Measurements from ENCODE around the gene VPS11. TPM values are rescaled to one million over a fixed set of nuclear protein-coding genes. Genes with fewer than 3 reads are reported as not detected.

Gene VPS11
- total and polyA plus RNA-seq, 7 donors, result 13.4 to 37.0 (median 27.4) TPM

- Histone ChIP-seq H3K4me1 (peaks cover 0 to 16% (median 9%) of the 10 kb centered on the region in 4 donors), H3K27ac (no peak overlapping the region), H3K27me3 (no peaks in the 10 kb centered on the region), H3K4me3 (no peak overlapping the region), H3K36me3 (peaks cover 7 to 59% (median 30%) of the 10 kb centered on the region in 4 donors), H3K9me3 (no peaks in the 10 kb centered on the region)
- intact Hi-C loops (cut with DNase I), result no loop called here
- TF ChIP-seq, protein P1, sequence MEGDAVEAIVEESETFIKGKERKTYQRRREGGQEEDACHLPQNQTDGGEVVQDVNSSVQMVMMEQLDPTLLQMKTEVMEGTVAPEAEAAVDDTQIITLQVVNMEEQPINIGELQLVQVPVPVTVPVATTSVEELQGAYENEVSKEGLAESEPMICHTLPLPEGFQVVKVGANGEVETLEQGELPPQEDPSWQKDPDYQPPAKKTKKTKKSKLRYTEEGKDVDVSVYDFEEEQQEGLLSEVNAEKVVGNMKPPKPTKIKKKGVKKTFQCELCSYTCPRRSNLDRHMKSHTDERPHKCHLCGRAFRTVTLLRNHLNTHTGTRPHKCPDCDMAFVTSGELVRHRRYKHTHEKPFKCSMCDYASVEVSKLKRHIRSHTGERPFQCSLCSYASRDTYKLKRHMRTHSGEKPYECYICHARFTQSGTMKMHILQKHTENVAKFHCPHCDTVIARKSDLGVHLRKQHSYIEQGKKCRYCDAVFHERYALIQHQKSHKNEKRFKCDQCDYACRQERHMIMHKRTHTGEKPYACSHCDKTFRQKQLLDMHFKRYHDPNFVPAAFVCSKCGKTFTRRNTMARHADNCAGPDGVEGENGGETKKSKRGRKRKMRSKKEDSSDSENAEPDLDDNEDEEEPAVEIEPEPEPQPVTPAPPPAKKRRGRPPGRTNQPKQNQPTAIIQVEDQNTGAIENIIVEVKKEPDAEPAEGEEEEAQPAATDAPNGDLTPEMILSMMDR (IDR thresholded peaks at IDR 0.05), result no peak
- TF ChIP-seq POLR2A (IDR thresholded peaks at IDR 0.05) (no peak), EP300 (IDR thresholded peaks at IDR 0.05) (no peak), POLR2AphosphoS5 (IDR thresholded peaks at IDR 0.05) (no peak)
- WGBS, 2 donors, result 96% methylated on average over 9 of the region's 9 CpGs
- no peak for DNase-seq
These were observed 46.1 kb downstream of the VPS11 start for GRCh38 chr11:119113716-119114115.

DNA sequence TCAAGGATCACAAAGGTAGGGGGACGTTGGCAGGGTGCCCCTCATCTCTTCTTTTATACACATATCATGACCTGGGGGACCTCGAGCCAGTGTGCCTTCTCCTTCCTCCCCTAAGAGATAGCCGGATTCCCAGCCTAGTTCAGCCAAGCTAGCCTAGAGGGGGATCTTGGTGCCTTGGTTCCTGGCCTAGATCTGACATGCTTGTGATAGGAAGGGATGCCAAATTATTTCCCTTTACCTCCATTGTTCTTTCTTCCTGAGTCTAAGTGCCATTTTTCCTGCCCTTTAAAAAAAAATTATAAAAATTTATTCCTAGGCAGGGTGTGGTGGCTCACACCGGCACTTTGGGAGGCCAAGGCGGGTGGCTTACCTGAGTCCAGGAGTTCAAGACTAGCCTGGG is 46.7 kb downstream of the VPS11 start:
- peaks cover 0 to 10% (median 3%) of the 10 kb centered on the region in 4 donors for H3K4me1 ChIP-seq
- no peak overlapping the region for H3K4me3 ChIP-seq
- H3K27ac ChIP-seq, result no peak overlapping the region
- DNase-seq, result no peak
- peaks cover 7 to 59% (median 30%) of the 10 kb centered on the region in 4 donors for H3K36me3 ChIP-seq
- intact Hi-C loops (cut with DNase I), result no loop called here
- 88 to 89% methylated on average over 5 of the region's 5 CpGs for WGBS, 2 donors
- no peaks in the 10 kb centered on the region for H3K9me3 ChIP-seq
- TF ChIP-seq, protein P1 (IDR thresholded peaks at IDR 0.05), result no peak
- no peaks in the 10 kb centered on the region for H3K27me3 ChIP-seq

GRCh38 chr11:119115484-119116234 is 48.0 kb downstream of the VPS11 start:
- peaks cover 7 to 57% (median 30%) of the 10 kb centered on the region in 4 donors for H3K36me3 ChIP-seq
- no peak overlapping the region for H3K4me3 ChIP-seq
- peak overlapping the region in 3 of 4 donors; percentile 21 to 31 (median 23) for H3K27ac ChIP-seq
- 62 to 79% methylated on average over 24 of the region's 24 CpGs for WGBS, 2 donors
- no peaks in the 10 kb centered on the region for H3K9me3 ChIP-seq
- no peak for TF ChIP-seq POLR2A (IDR thresholded peaks at IDR 0.05)
- no peak for TF ChIP-seq POLR2AphosphoS5 (IDR thresholded peaks at IDR 0.05)
- TF ChIP-seq, protein P1 (IDR thresholded peaks at IDR 0.05), result no peak
- TF ChIP-seq EP300 (IDR thresholded peaks at IDR 0.05), result no peak
- H3K27me3 ChIP-seq, result no peaks in the 10 kb centered on the region
- peaks cover 0 to 5% (median 4%) of the 10 kb centered on the region in 4 donors for H3K4me1 ChIP-seq
- DNase-seq, result no peak
- intact Hi-C loops (cut with DNase I), result no loop called here

DNA sequence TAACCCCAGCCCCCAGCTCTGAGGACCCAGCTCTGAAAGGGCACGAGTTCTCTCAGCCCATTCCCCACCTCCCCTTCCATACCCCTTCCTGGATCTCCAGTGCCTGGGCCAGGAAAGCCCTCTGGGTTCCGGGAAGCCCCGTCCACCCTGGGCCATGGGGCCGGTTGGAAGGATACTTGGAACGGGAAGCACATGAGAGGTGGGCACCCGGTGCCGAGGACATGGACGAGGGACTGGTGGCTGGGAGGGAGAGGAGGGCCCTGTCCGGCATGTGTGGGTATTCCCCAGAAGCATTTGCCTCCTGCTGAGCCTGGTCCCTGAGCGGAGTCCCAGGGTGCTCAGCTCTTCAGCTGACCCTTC is 48.6 kb downstream of the VPS11 start:
- H3K27me3 ChIP-seq, result no peaks in the 10 kb centered on the region
- H3K9me3 ChIP-seq, result no peaks in the 10 kb centered on the region
- peaks cover 0 to 8% (median 6%) of the 10 kb centered on the region in 4 donors for H3K4me1 ChIP-seq
- H3K4me3 ChIP-seq, result no peak overlapping the region
- TF ChIP-seq POLR2AphosphoS5 (IDR thresholded peaks at IDR 0.05), result no peak
- TF ChIP-seq, protein P1 (IDR thresholded peaks at IDR 0.05), result no peak
- no peak for TF ChIP-seq EP300 (IDR thresholded peaks at IDR 0.05)
- TF ChIP-seq POLR2A (IDR thresholded peaks at IDR 0.05), result no peak
- DNase-seq, result no peak
- WGBS, 2 donors, result 90 to 92% methylated on average over 10 of the region's 10 CpGs
- peaks cover 7 to 52% (median 24%) of the 10 kb centered on the region in 4 donors for H3K36me3 ChIP-seq
- peak overlapping the region in 2 of 4 donors; percentile 21 to 31 for H3K27ac ChIP-seq
- intact Hi-C loops (cut with DNase I), result no loop called here
